PC-3 (cell line): ENCODE data around the gene C6. TPM values are rescaled to one million over a fixed set of nuclear protein-coding genes. Genes with fewer than 3 reads are reported as not detected.

ENCODE experiments used
- ATAC-seq: fragments of 200-7000 bp; cut with Tn5 transposase; 2 replicates; pipeline ENCODE4 v1.9.1; 2020; ENCODE audit warnings: mild to moderate bottlenecking, moderate library complexity
- BruUV-seq: library from RNA; stranded (reverse); fragments of 400-500 nt; replicated peaks from 2 replicates; lab custom pipeline; 2021; lab: Mats Ljungman, UMichigan
- CTCF ChIA-PET: fragments of 300-600 bp; sonication (Branson Sonifier 250); formaldehyde crosslinking; loops from one replicate; lab custom pipeline; 2022; ENCODE audit warnings: antibody characterized with exemption; lab: Charles Lee
- POLR2A ChIA-PET: fragments of 300-600 bp; sonication (Branson Sonifier 250); formaldehyde crosslinking; loops from one replicate; lab custom pipeline; 2022; ENCODE audit warnings: antibody characterized with exemption; ENCODE audit not compliant: unreplicated experiment; lab: Charles Lee
- DNase-seq: peaks from one replicate; pipeline ENCODE4 v3.0.0-alpha.2; 2015
- H2AFZ ChIP-seq: fragments of 300-600 bp; sonication (generic); 2 replicates; pipeline ENCODE4 v1.6.0; 2016; ENCODE audit warnings: antibody characterized with exemption, low read length
- H3F3A ChIP-seq: fragments of 300-600 bp; sonication (generic); one replicate; pipeline ENCODE4 v1.6.0; 2017; ENCODE audit warnings: antibody characterized with exemption, low read length, control low read depth, mild to moderate bottlenecking; ENCODE audit not compliant: unreplicated experiment
- H3K27ac ChIP-seq: fragments of 300-600 bp; sonication (generic); 2 replicates; pipeline ENCODE4 v1.5.1; 2016; ENCODE audit warnings: mild to moderate bottlenecking, low read length
- H3K27me3 ChIP-seq: fragments of 300-600 bp; sonication (generic); 2 replicates; pipeline ENCODE4 v1.6.1; 2016; ENCODE audit warnings: low read length, mixed read lengths
- H3K36me3 ChIP-seq: fragments of 300-600 bp; sonication (generic); 2 replicates; pipeline ENCODE4 v1.6.1; 2016; ENCODE audit warnings: low read depth, mixed run types, low read length, mixed read lengths
- H3K4me1 ChIP-seq: fragments of 300-600 bp; sonication (generic); 2 replicates; pipeline ENCODE4 v1.5.1; 2016; ENCODE audit warnings: low read length; ENCODE audit not compliant: insufficient read depth
- H3K4me2 ChIP-seq: fragments of 300-600 bp; sonication (generic); 2 replicates; pipeline ENCODE4 v1.6.0; 2016; ENCODE audit warnings: low read length
- H3K4me3 ChIP-seq: fragments of 300-600 bp; sonication (generic); 2 replicates; pipeline ENCODE4 v1.5.1; 2016; ENCODE audit warnings: mild to moderate bottlenecking, low read length, mixed read lengths
- H3K79me2 ChIP-seq: fragments of 300-600 bp; sonication (generic); 2 replicates; pipeline ENCODE4 v1.6.1; 2017; ENCODE audit warnings: low read length, mixed read lengths
- H3K9ac ChIP-seq: fragments of 300-600 bp; sonication (generic); 2 replicates; pipeline ENCODE4 v1.6.0; 2016; ENCODE audit warnings: mild to moderate bottlenecking, low read length
- H3K9me2 ChIP-seq: fragments of 300-600 bp; sonication (generic); replicated peaks from 2 replicates; pipeline ENCODE4 v1.6.1; 2016; ENCODE audit warnings: mixed run types, low read length, mixed read lengths
- H3K9me3 ChIP-seq: fragments of 300-600 bp; sonication (generic); 2 replicates; pipeline ENCODE4 v1.6.1; 2016; ENCODE audit warnings: low read length, mixed read lengths
- H4K20me1 ChIP-seq: fragments of 300-600 bp; sonication (generic); 2 replicates; pipeline ENCODE4 v1.6.1; 2016; ENCODE audit warnings: low read length, mixed read lengths
- CTCF ChIP-seq: fragments of 300-600 bp; sonication (generic); conservative IDR thresholded peaks from 2 replicates; pipeline ENCODE4 v1.5.1; 2017; ENCODE audit warnings: antibody characterized with exemption, low read depth, mild to moderate bottlenecking, low read length
- EZH2 ChIP-seq: fragments of 300-600 bp; sonication (generic); IDR thresholded peaks from one replicate; pipeline ENCODE4 v1.6.1; 2017; ENCODE audit warnings: antibody characterized with exemption, mild to moderate bottlenecking, low read length; ENCODE audit not compliant: unreplicated experiment
- EZH2phosphoT487 ChIP-seq: fragments of 300-600 bp; sonication (generic); IDR thresholded peaks from 2 replicates; pipeline ENCODE4 v1.6.1; 2018; ENCODE audit warnings: mild to moderate bottlenecking, antibody characterized with exemption, low read length, borderline replicate concordance
- intact Hi-C: fragments of 100-400 bp; cut with micrococcal nuclease; formaldehyde crosslinking; loops from 2 replicates; pipeline ENCODE4 v1.9.0; 2023
- total RNA-seq: library from RNA; depleted of rRNA; stranded (reverse); fragments of >200 nt; gene quantifications from 2 replicates; pipeline ENCODE4 v1.2.3, GENCODE V29; 2014

C6 gene
- total RNA-seq, 1 experiment from 2014 or later: not detected

- no peak overlapping the region for H3K4me2 ChIP-seq
- no peaks in the 10 kb centered on the region for H3F3A ChIP-seq
- POLR2A ChIA-PET: no interaction called here
- H3K9me2 ChIP-seq: no peaks in the 10 kb centered on the region
- no peak overlapping the region for H2AFZ ChIP-seq
- H3K9me3 ChIP-seq: no peaks in the 10 kb centered on the region
- H3K9ac ChIP-seq: no peak overlapping the region
- 0 out of 2 replicates have a peak, but pooled peaks cover 5% of the 10 kb centered on the region for H3K4me1 ChIP-seq
- peak; percentile 33; the same call in 1 of the 2 replicates for ATAC-seq
- peak; percentile 50 for DNase-seq
- no peak overlapping the region for H3K4me3 ChIP-seq
- no peak overlapping the region for H3K27ac ChIP-seq
- no peaks in the 10 kb centered on the region for H3K36me3 ChIP-seq
- no TSS peak for BruUV-seq
- H4K20me1 ChIP-seq: no peaks in the 10 kb centered on the region
- no peaks in the 10 kb centered on the region for H3K27me3 ChIP-seq
- peak; percentile 69 for TF ChIP-seq CTCF
- TF ChIP-seq EZH2phosphoT487: no peak
- intact Hi-C loops: loop anchor here (1.0 to 5.0 kb wide), 2 partner anchors 131 to 214 kb away; no protein-coding TSS in a partner anchor
- CTCF ChIA-PET: interaction anchor here (1.1 kb wide), 1 partner anchor 214 kb away, joined by 6 read pairs; no protein-coding TSS in a partner anchor
- H3K79me2 ChIP-seq: no peaks in the 10 kb centered on the region
These were observed 95.2 kb downstream of the C6 start for GRCh38 chr5:41118177-41118576.

DNA sequence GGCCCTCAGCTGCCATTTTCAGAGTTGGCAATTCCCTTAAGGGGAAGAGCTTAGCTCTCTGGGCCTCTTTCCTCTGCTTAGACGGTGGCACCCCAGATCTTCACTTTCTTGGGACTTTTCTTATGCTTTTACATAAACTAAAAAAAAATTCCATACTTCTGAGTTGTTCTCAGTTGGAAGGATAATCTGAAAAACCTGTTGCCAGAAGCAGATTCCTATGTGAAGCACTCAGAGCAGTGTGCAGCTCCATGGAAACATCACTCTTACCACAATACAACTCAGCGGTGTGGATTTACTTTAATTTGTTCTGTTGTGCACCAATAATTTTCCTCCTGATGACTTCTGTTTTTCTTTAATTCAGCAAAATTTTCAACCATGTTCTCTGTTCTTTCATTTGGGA lies 98.1 kb downstream of the C6 start:
- 0 out of 2 replicates have a peak, but pooled peaks cover 5% of the 10 kb centered on the region for H3K4me1 ChIP-seq
- H3K36me3 ChIP-seq: no peaks in the 10 kb centered on the region
- POLR2A ChIA-PET: no interaction called here
- intact Hi-C loops: loop anchor here (5.0 kb wide), 1 partner anchor 128 kb away; no protein-coding TSS in a partner anchor
- no peak overlapping the region for H3K4me3 ChIP-seq
- H2AFZ ChIP-seq: peak overlapping the region; percentile 36; the same call in 1 of the 2 replicates
- no peak for TF ChIP-seq EZH2
- TF ChIP-seq CTCF: no peak
- TF ChIP-seq EZH2phosphoT487: no peak
- no peaks in the 10 kb centered on the region for H4K20me1 ChIP-seq
- DNase-seq (peak; percentile 51), ATAC-seq (no peak)
- H3K9ac ChIP-seq: no peak overlapping the region
- no peaks in the 10 kb centered on the region for H3F3A ChIP-seq
- H3K9me3 ChIP-seq: no peaks in the 10 kb centered on the region
- H3K4me2 ChIP-seq: no peak overlapping the region
- BruUV-seq: no TSS peak
- H3K9me2 ChIP-seq: no peaks in the 10 kb centered on the region
- no peak overlapping the region for H3K27ac ChIP-seq
- H3K79me2 ChIP-seq: no peaks in the 10 kb centered on the region
- no peaks in the 10 kb centered on the region for H3K27me3 ChIP-seq
- CTCF ChIA-PET: no interaction called here
